Right lobe of liver (tissue), 6 donors: Measurements from ENCODE around the gene SOX14. TPM values are rescaled to one million over a fixed set of nuclear protein-coding genes. Genes with fewer than 3 reads are reported as not detected.

Experiments used
- ATAC-seq, 4 donors: fragments of 200-7000 bp; cut with Tn5 transposase; one replicate each; pipeline ENCODE4 v1.9.1; 2020; ENCODE audit warnings: mild to moderate bottlenecking in 4 of 4, moderate library complexity in 4 of 4
- DNase-seq, 3 donors: peaks; one replicate each; pipeline ENCODE4 v3.0.0-alpha.2; 2020
- H3K27ac ChIP-seq, 3 donors: fragments of 200-600 bp; one replicate each; pipeline ENCODE4 v1.8.0; 2022
- H3K27me3 ChIP-seq, 2 donors: fragments of 200-600 bp; one replicate each; pipeline ENCODE4 v1.8.0; 2022
- H3K36me3 ChIP-seq, 4 donors: fragments of 200-600 bp; sonication (generic) in 1 of 4; one replicate each; pipeline versions ENCODE4 v1.5.1 to v1.8.0; 2017 to 2022; ENCODE audit warnings: control low read depth in 1 of 4
- H3K4me1 ChIP-seq, 4 donors: fragments of 200-600 bp; sonication (generic) in 1 of 4; one replicate each; pipeline versions ENCODE4 v1.5.1 to v1.8.0; 2017 to 2022; ENCODE audit warnings: control low read depth in 1 of 4
- H3K4me3 ChIP-seq, 3 donors: fragments of 200-600 bp; one replicate each; pipeline ENCODE4 v1.8.0; 2022
- H3K9me3 ChIP-seq, 4 donors: fragments of 200-600 bp; sonication (generic) in 1 of 4; one replicate each; pipeline versions ENCODE4 v1.5.1 to v1.8.0; 2017 to 2022; ENCODE audit warnings: control low read depth in 1 of 4
- POLR2A ChIP-seq: fragments of 450-650 bp; IDR thresholded peaks from one replicate; pipeline ENCODE4 v1.6.1; 2017; ENCODE audit warnings: antibody characterized with exemption, mild to moderate bottlenecking
- WGBS: methylation state at CpG from one replicate; pipeline ENCODE4 v1.1.6; 2018; ENCODE audit warnings: low coverage, low lambda C conversion rate; ENCODE audit not compliant: insufficient coverage; ENCODE audit errors: missing lambda C conversion rate; 5-methylcytosine and 5-hydroxymethylcytosine counted together
- intact Hi-C, 2 donors: fragments of 100-400 bp; cut with DNase I; formaldehyde crosslinking; loops; one replicate each; pipeline versions ENCODE4 v1.11.2 to v1.14.1; 2022
- total RNA-seq, 6 experiments: library from RNA; depleted of rRNA in 2 of 6; stranded (reverse); fragments of >200 nt in 2 of 6; fragmentation: NEBNext Ultra II Directional in 3 of 6; extraction: Animal tissue kit (Norgen Biotek cat#: 25700) in 3 of 6; gene quantifications; one replicate each; pipeline versions ENCODE4 v1.1.0 to v1.2.4, GENCODE V29; 2016 to 2023
- TF ChIP-seq, protein P1 (sequence below), 4 donors: fragments of 200-600 bp in 3 of 4; fragments of 450-650 bp in 1 of 4; IDR thresholded peaks; one replicate each; pipeline versions ENCODE4 v1.5.1 to v1.8.0; 2016 to 2022; ENCODE audit warnings: antibody characterized with exemption in 4 of 4, mild to moderate bottlenecking in 2 of 4
- donor health status: DM: no; HTN: yes; CAD: no.
- donor health status: DM: no; HTN: no; CAD: no.
- donor health status: DM: no; HTN: no; CAD: no.
- donor health status: DM: no; HTN: yes; CAD: no.
- donor health status: DM: no; HTN: yes; CAD: no.

SOX14 gene
- total RNA-seq, 6 experiments from 2014 or later, result not detected

DNA sequence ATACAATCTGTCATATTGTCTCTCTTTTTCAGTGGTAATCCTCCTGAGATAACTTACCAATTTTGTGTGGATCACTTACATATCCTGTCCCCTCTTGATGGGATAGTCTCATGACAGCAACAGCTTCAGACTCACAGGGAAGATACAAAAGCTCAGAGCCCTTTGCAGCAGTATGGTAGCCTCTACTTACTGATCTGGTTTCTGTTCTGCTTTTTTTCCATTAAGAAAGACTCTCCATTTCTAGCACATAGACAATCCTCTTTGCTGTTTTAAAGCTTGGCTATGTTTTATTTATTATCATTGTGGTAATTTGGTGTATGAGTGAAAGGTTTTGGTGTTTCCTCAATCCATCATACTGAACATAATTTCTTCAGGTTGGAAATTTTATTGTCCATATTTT, 25.4 kb upstream of the SOX14 start:
- Histone ChIP-seq H3K27ac (no peak overlapping the region), H3K36me3 (no peaks in the 10 kb centered on the region), H3K4me3 (no peak overlapping the region), H3K9me3 (no peaks in the 10 kb centered on the region), H3K4me1 (no peaks in the 10 kb centered on the region), H3K27me3 (no peaks in the 10 kb centered on the region)
- DNase-seq (no peak), ATAC-seq (no peak)
- no peak for TF ChIP-seq POLR2A
- TF ChIP-seq, protein P1, sequence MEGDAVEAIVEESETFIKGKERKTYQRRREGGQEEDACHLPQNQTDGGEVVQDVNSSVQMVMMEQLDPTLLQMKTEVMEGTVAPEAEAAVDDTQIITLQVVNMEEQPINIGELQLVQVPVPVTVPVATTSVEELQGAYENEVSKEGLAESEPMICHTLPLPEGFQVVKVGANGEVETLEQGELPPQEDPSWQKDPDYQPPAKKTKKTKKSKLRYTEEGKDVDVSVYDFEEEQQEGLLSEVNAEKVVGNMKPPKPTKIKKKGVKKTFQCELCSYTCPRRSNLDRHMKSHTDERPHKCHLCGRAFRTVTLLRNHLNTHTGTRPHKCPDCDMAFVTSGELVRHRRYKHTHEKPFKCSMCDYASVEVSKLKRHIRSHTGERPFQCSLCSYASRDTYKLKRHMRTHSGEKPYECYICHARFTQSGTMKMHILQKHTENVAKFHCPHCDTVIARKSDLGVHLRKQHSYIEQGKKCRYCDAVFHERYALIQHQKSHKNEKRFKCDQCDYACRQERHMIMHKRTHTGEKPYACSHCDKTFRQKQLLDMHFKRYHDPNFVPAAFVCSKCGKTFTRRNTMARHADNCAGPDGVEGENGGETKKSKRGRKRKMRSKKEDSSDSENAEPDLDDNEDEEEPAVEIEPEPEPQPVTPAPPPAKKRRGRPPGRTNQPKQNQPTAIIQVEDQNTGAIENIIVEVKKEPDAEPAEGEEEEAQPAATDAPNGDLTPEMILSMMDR (IDR thresholded peaks at IDR 0.05), result no peak
- intact Hi-C loops, result no loop called here

DNA sequence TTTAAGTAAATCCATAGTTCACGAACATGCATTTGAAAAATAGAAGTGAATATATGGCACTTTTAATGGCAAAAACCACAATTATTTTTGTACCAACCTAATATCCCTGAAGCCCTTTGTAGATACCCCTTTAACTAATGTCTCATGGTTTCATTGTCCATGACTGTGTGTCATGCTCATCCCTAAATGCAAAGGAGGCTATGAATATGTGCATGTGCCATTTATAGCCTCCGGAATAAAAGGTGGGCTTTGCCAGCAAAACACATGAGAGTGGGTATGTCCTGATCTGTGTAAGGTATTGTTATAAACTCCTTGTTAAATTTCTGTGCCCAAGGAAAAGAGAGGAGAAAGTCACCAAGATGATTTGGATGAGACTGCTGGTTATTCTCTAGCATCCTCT, 20.5 kb upstream of the SOX14 start:
- WGBS, result 36% methylated on average over 2 of the region's 2 CpGs
- Histone ChIP-seq H3K27me3 (no peaks in the 10 kb centered on the region), H3K27ac (no peak overlapping the region), H3K9me3 (no peaks in the 10 kb centered on the region), H3K36me3 (no peaks in the 10 kb centered on the region), H3K4me1 (no peaks in the 10 kb centered on the region), H3K4me3 (no peak overlapping the region)
- ATAC-seq (no peak), DNase-seq (no peak)
- intact Hi-C loops, result no loop called here
- TF ChIP-seq, protein P1 (IDR thresholded peaks at IDR 0.05), result no peak
- TF ChIP-seq POLR2A, result no peak

DNA sequence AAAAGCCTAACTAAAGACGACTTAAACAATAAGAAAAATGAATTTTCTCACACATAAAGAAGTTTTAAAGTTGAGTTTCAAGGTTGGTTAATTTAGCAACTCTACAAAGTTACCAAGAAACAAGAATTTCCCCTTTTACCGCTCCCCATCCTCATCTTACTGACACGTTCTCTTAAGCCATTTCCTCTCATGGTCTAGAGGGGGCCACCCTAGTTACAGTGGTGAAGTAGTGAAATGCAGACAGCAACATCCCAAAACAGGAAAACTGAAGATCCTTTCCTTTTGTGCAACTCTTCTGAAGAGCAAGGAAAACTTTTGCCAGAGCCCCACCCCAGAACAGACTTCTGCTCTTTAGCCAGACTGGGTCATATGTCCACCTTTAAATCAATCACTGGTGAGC, 17.3 kb upstream of the SOX14 start:
- Histone ChIP-seq H3K9me3 (no peaks in the 10 kb centered on the region), H3K36me3 (no peaks in the 10 kb centered on the region), H3K27ac (no peak overlapping the region), H3K4me3 (no peak overlapping the region), H3K27me3 (no peaks in the 10 kb centered on the region), H3K4me1 (no peaks in the 10 kb centered on the region)
- ATAC-seq (no peak), DNase-seq (no peak)
- WGBS, result 17% methylated on average over 3 of the region's 3 CpGs
- intact Hi-C loops, result no loop called here
- no peak for TF ChIP-seq POLR2A
- TF ChIP-seq, protein P1 (IDR thresholded peaks at IDR 0.05), result no peak

DNA sequence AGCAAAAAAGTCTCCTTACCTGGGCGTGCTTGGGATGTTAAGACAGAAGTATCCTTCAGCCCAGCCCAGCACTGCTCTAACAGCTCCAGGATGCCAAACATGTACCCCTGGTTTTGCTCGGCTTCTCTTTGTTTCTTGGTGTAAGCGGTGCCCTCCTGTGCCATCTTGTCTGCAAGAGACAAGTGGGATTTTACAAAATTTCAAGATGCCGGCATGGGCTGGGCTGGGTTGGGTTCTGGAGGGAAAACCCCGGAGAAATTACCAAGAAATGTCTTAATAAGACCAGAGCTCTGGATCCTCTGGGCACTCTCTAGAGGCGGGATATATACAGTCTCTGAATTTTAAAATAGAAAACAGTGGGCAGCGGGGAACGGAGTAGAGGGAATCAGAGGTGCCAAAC, 4.6 kb upstream of the SOX14 start:
- H3K4me3 ChIP-seq, result no peak overlapping the region
- intact Hi-C loops, result no loop called here
- peaks cover 7 to 28% of the 10 kb centered on the region in 2 donors for H3K27me3 ChIP-seq
- H3K4me1 ChIP-seq, result peaks cover 0 to 10% (median 0%) of the 10 kb centered on the region in 4 donors
- ATAC-seq (no peak), DNase-seq (no peak)
- H3K9me3 ChIP-seq, result no peaks in the 10 kb centered on the region
- TF ChIP-seq, protein P1 (IDR thresholded peaks at IDR 0.05), result no peak
- TF ChIP-seq POLR2A, result no peak
- no peak overlapping the region for H3K27ac ChIP-seq
- WGBS, result 21% methylated on average over 8 of the region's 8 CpGs
- H3K36me3 ChIP-seq, result no peaks in the 10 kb centered on the region
